ENCODE data around the gene GAPT. TPM values are rescaled to one million over a fixed set of nuclear protein-coding genes. Genes with fewer than 3 reads are reported as not detected.

GAPT gene
- total RNA-seq, 4 donors from 2014 or later: 2.1 TPM; not detected in 3

- no peaks in the 10 kb centered on the region for H3K36me3 ChIP-seq
- H3K27ac ChIP-seq: no peak overlapping the region
- TF ChIP-seq POLR2A (IDR thresholded peaks at IDR 0.05) (no peak), EP300 (IDR thresholded peaks at IDR 0.05) (no peak)
- TF ChIP-seq, protein P1, sequence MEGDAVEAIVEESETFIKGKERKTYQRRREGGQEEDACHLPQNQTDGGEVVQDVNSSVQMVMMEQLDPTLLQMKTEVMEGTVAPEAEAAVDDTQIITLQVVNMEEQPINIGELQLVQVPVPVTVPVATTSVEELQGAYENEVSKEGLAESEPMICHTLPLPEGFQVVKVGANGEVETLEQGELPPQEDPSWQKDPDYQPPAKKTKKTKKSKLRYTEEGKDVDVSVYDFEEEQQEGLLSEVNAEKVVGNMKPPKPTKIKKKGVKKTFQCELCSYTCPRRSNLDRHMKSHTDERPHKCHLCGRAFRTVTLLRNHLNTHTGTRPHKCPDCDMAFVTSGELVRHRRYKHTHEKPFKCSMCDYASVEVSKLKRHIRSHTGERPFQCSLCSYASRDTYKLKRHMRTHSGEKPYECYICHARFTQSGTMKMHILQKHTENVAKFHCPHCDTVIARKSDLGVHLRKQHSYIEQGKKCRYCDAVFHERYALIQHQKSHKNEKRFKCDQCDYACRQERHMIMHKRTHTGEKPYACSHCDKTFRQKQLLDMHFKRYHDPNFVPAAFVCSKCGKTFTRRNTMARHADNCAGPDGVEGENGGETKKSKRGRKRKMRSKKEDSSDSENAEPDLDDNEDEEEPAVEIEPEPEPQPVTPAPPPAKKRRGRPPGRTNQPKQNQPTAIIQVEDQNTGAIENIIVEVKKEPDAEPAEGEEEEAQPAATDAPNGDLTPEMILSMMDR (IDR thresholded peaks at IDR 0.05): no peak
- peaks cover 0 to 8% (median 0%) of the 10 kb centered on the region in 4 donors for H3K9me3 ChIP-seq
- H3K27me3 ChIP-seq: no peaks in the 10 kb centered on the region
- H3K4me1 ChIP-seq: no peaks in the 10 kb centered on the region
- no peak for DNase-seq (ENCODE audit: low spot score in 2 of 2)
- H3K4me3 ChIP-seq: no peak overlapping the region
Observed at GRCh38 chr5:58545912-58546311, 54.7 kb downstream of the GAPT start.

Small RNA genes lying within 50 kb of the gene (small RNA-seq; reads per million reads assigned to genes)
- gene MIR548AE2: not detected

Other genes starting within 250 kb of the GAPT start
- gene PLK2, start 31.3 kb upstream of the GAPT start, total RNA-seq: 100 to 1,000 TPM; 111 to 226 (median 163) TPM
- 1 to 10 TPM in 2 of 4 donors, under 1 TPM in 2; under 0.01 to 1.2 (median 1.0) TPM for gene RAB3C, start 91.6 kb downstream of the GAPT start, total RNA-seq

All from tibial nerve (tissue), 4 donors.